Small intestine (tissue), 7 donors: ENCODE measurements around the gene TGIF1. TPM values are rescaled to one million over a fixed set of nuclear protein-coding genes. Genes with fewer than 3 reads are reported as not detected.
A peak's percentile ranks its signal among the peaks of the same experiment; 100 is the strongest.

Source experiments
- DNase-seq, 2 donors: peaks; one replicate each; pipeline versions ENCODE4 v3.0.0 to v3.0.0-alpha.2; 2013
- FAIRE-seq: peaks from 2 replicates; lab custom pipeline; 2012; peaks lifted over from hg19 to GRCh38; lab: Jason Lieb, UNC
- H3K27ac ChIP-seq, 3 donors: one replicate each; pipeline ENCODE4 v1.5.1; 2013; ENCODE audit warnings: low read length in 2 of 3, mild to moderate bottlenecking in 2 of 3, control low read depth in 1 of 3, inconsistent platforms in 1 of 3, low read depth in 1 of 3, moderate library complexity in 1 of 3
- H3K27me3 ChIP-seq, 3 donors: one replicate each; pipeline ENCODE4 v1.6.1; 2013; ENCODE audit warnings: low read length in 3 of 3, inconsistent platforms in 1 of 3; ENCODE audit not compliant: control insufficient read depth in 3 of 3, insufficient read depth in 3 of 3
- H3K36me3 ChIP-seq, 3 donors: one replicate each; pipeline ENCODE4 v1.6.1; 2013; ENCODE audit warnings: low read length in 3 of 3, inconsistent platforms in 1 of 3, low read depth in 1 of 3, mild to moderate bottlenecking in 1 of 3, moderate library complexity in 1 of 3; ENCODE audit not compliant: control insufficient read depth in 3 of 3, insufficient read depth in 2 of 3
- H3K4me1 ChIP-seq, 3 donors: one replicate each; pipeline ENCODE4 v1.6.1; 2013; ENCODE audit warnings: low read length in 2 of 3, inconsistent platforms in 1 of 3, low read depth in 1 of 3, mild to moderate bottlenecking in 1 of 3, moderate library complexity in 1 of 3; ENCODE audit not compliant: control insufficient read depth in 3 of 3, insufficient read depth in 2 of 3
- H3K4me3 ChIP-seq, 3 donors: one replicate each; pipeline ENCODE4 v1.5.1; 2013; ENCODE audit warnings: low read length in 3 of 3, control low read depth in 1 of 3, inconsistent platforms in 1 of 3, low read depth in 1 of 3, mild to moderate bottlenecking in 1 of 3, moderate library complexity in 1 of 3
- H3K9me3 ChIP-seq, 2 donors: one replicate each; pipeline ENCODE4 v1.6.1; 2013; ENCODE audit warnings: low read depth in 1 of 2, low read length in 1 of 2; ENCODE audit not compliant: control insufficient read depth in 2 of 2, insufficient read depth in 1 of 2
- WGBS, 3 donors: extraction: QIAGEN DNeasy Blood & Tissue Kit; methylation state at CpG; one replicate each; pipeline ENCODE4 v1.1.7; 2013; 5-methylcytosine and 5-hydroxymethylcytosine counted together
- polyA plus RNA-seq, 4 donors: library from polyadenylated mRNA; stranded (reverse) in 3 of 4; unstranded in 1 of 4; fragments of 200-250 nt in 3 of 4; fragments of 120-200 nt in 1 of 4; gene quantifications; one replicate each; pipeline versions ENCODE4 v1.2.1 to v1.2.3, GENCODE V29; 2013
- donor health status: healthy with polysubstance abuse.
- donor health status: control.
- donor health status: control.
- donor health status: Bipolar disorder and iron deficiency.
- donor health status: healthy.

The TGIF1 gene
- polyA plus RNA-seq, 4 donors: 20.0 to 73.0 (median 35.3) TPM

DNA sequence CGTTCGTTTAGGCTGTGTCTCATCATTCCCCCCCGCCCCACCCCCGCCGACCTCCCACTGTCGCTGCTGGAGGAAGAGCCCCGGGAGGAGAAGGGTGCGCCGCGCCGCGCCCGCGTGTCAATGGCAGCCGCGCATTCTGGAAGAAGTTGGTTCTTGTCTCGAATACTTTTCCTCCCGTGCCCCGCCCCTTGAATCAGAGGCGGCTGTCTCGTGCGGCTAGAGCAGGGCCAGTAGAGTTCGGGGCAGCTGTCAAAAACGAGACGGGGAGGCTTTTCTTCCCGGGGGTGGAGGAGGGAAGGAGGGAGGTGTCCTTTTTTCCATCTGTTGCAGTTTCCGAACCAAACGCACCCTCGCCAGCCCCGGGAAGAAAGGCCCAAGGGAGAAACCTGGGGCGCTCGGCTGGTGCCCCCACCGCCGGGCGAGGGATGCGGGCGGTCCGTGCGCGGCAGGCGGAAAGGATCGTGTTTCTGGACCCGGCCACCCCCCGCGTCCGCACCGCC, 410 bp upstream of the TGIF1 start:
- DNase-seq (peak; percentile 78 to 82), FAIRE-seq (no peak)
- H3K27me3 ChIP-seq: no peaks in the 10 kb centered on the region
- WGBS, 3 donors: 0% methylated on average over 39 to 47 of the region's 47 CpGs
- H3K36me3 ChIP-seq: no peaks in the 10 kb centered on the region
- peak overlapping the region; percentile 74 to 94 (median 80) for H3K4me3 ChIP-seq
- H3K27ac ChIP-seq: peak overlapping the region; percentile 81 to 100 (median 92)
- peaks cover 0 to 13% (median 0%) of the 10 kb centered on the region in 3 donors for H3K4me1 ChIP-seq
- no peaks in the 10 kb centered on the region for H3K9me3 ChIP-seq

DNA sequence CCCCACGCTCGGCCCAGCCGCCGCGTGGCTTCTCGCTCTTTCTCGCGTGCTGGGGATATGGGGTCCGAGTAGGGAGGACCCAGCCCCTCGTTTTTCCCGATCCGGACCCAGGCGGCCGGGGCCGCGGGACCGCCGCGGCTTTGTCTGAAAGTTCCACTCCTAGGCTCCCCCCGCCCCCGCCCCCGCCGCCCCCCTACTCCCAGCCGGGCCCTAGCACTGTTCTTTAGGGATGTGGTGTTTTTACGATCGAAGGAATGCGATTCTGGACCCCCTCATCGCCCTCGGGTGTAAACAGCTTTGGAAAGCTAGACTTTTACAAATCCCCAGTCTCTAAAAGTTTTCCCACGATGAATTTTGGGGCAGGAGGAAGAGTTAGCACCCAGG, 819 bp downstream of the TGIF1 start:
- Histone ChIP-seq H3K27ac (peak overlapping the region; percentile 92 to 100 (median 99)), H3K9me3 (no peaks in the 10 kb centered on the region), H3K27me3 (no peaks in the 10 kb centered on the region), H3K4me3 (peak overlapping the region; percentile 74 to 94 (median 80)), H3K4me1 (peaks cover 0 to 20% (median 0%) of the 10 kb centered on the region in 3 donors), H3K36me3 (no peaks in the 10 kb centered on the region)
- FAIRE-seq (no peak), DNase-seq (no peak)
- WGBS, 3 donors: 0 to 1% (median 0%) methylated on average over 28 to 30 of the region's 30 CpGs

DNA sequence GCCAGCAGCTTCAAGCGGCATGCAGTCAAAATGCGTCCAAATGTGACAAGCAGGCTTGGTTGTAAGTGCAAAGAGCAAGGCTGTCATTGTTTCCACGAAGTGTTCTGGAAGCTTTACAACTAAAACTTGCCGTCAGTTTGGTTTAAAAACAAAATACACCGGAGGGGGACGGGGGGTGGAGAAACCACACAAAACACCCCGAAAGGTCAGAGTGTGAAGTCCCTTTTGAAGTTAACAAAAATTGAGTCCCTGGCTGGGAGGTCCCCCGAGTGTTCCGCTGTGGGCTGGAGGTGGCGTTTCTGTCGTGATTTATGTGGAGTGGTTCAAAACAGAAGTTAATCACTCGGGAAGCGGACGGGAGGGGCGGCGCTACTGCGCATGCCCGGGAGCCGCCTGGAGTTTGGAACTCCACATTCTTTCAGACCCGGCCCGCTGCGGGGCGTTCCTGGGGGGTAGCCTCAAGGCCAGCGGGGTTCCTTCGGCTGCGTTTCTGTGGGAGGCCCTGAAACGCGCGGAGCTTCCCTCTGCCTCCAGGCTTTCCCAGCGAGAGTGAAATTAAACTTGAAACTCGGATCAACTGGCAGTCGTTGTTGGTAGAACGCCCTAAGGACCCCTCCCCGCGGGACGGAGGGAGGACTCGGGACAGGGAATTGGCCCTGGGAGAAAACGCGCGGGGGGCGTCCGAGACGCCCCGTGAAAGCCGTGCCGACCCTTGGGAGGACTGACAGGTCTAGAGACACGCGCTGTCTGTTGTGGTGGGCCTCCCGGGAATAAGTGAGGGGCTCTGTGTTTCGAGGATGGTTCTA, 1.4 kb downstream of the TGIF1 start:
- H3K27ac ChIP-seq: peak overlapping the region; percentile 92 to 100 (median 99)
- H3K27me3 ChIP-seq: no peaks in the 10 kb centered on the region
- H3K9me3 ChIP-seq: no peaks in the 10 kb centered on the region
- WGBS, 3 donors: 0% methylated on average over 48 to 50 of the region's 50 CpGs
- FAIRE-seq (no peak), DNase-seq (peak; percentile 91 to 97)
- peak overlapping the region; percentile 74 to 94 (median 80) for H3K4me3 ChIP-seq
- H3K36me3 ChIP-seq: no peaks in the 10 kb centered on the region
- H3K4me1 ChIP-seq: peaks cover 0 to 24% (median 0%) of the 10 kb centered on the region in 3 donors

- Histone ChIP-seq H3K4me3 (peak overlapping the region; percentile 74 to 94 (median 80)), H3K27ac (peak overlapping the region; percentile 92 to 100 (median 99)), H3K9me3 (no peaks in the 10 kb centered on the region), H3K36me3 (peaks cover 0 to 1% (median under 1%) of the 10 kb centered on the region in 3 donors), H3K27me3 (no peaks in the 10 kb centered on the region), H3K4me1 (peaks cover 0 to 18% (median 0%) of the 10 kb centered on the region in 3 donors)
- FAIRE-seq (no peak), DNase-seq (peak; percentile 74 to 77)
- 1 to 2% (median 1%) methylated on average over 50 to 53 of the region's 53 CpGs for WGBS, 3 donors
Observed at GRCh38 chr18:3451989-3452749, 2.2 kb downstream of the TGIF1 start.

- FAIRE-seq (no peak), DNase-seq (peak in 1 of 2 donors; percentile 32)
- WGBS, 3 donors: 15 to 36% (median 32%) methylated on average over 17 of the region's 17 CpGs
- Histone ChIP-seq H3K9me3 (no peaks in the 10 kb centered on the region), H3K4me3 (peak overlapping the region; percentile 74 to 94 (median 80)), H3K27me3 (no peaks in the 10 kb centered on the region), H3K27ac (peak overlapping the region; percentile 92 to 100 (median 99)), H3K36me3 (peaks cover 4 to 8% (median 7%) of the 10 kb centered on the region in 3 donors), H3K4me1 (peaks cover 0 to 25% (median 2%) of the 10 kb centered on the region in 3 donors)
Observed at GRCh38 chr18:3452750-3453539, 3.0 kb downstream of the TGIF1 start.

DNA sequence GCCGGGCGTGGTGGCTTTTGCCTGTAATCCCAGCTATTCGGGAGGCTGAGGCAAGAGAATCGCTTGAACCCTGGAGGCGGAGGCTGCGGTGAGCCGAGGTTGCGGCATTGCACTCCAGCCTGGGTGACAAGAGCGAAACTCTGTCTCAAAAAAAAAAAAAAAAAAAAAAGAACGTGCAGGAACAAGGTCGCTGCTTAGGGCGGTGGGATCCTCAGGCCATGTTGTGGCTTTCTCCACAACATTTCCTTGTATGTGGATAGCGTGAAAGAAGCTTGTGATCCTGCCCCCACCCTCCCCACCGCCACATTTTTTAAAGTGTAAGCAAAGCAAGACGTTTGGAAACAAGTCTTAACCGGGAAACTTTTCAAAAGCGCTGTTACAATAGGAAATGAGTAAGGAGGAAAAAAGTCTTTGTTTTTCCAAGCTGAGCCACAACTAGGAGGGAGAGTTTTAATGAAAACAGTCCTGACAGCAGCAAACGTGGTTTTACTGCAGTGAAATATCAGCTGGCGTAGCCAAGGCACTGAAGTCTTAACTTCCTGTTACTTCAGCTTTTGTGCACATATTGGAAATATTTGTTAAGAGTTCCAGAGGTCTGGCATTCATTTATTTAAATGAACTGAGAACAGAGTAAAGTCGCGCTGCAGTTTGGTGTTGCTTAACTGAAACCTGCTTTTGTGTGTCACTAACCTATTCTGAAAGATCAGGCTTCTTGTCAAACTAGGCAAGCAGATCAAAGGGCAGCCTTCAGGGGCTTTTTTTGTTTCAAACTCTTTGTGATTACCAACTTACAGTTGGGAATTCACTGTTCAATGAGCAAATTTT, 3.8 kb downstream of the TGIF1 start:
- peak; percentile 66 to 75 for DNase-seq
- H3K36me3 ChIP-seq: peaks cover 4 to 10% (median 8%) of the 10 kb centered on the region in 3 donors
- FAIRE-seq: no peak

GRCh38 chr18:3454365-3455089, 4.6 kb downstream of the TGIF1 start:
- peak overlapping the region; percentile 92 to 100 (median 99) for H3K27ac ChIP-seq
- WGBS, 3 donors: 1% methylated on average over 4 of the region's 4 CpGs
- peaks cover 4 to 12% (median 10%) of the 10 kb centered on the region in 3 donors for H3K36me3 ChIP-seq
- no peaks in the 10 kb centered on the region for H3K27me3 ChIP-seq
- DNase-seq (peak; percentile 69 to 77), FAIRE-seq (no peak)
- H3K4me1 ChIP-seq: peaks cover 2 to 38% (median 6%) of the 10 kb centered on the region in 3 donors
- no peaks in the 10 kb centered on the region for H3K9me3 ChIP-seq
- peak overlapping the region in 2 of 3 donors; percentile 80 to 94 for H3K4me3 ChIP-seq

More for the DNA sequence above, 3.8 kb downstream of the TGIF1 start:
- H3K27ac ChIP-seq: peak overlapping the region; percentile 92 to 100 (median 99)
- no peaks in the 10 kb centered on the region for H3K9me3 ChIP-seq
- peak overlapping the region; percentile 18 to 94 (median 80) for H3K4me3 ChIP-seq
- no peaks in the 10 kb centered on the region for H3K27me3 ChIP-seq
- 5 to 15% (median 10%) methylated on average over 21 of the region's 21 CpGs for WGBS, 3 donors
- H3K4me1 ChIP-seq: peaks cover 2 to 32% (median 6%) of the 10 kb centered on the region in 3 donors
